ENCODE data around the gene MAT2A. TPM values are rescaled to one million over a fixed set of nuclear protein-coding genes. Genes with fewer than 3 reads are reported as not detected.

Gene MAT2A
- total RNA-seq, 1 donor, result 124 TPM

DNA sequence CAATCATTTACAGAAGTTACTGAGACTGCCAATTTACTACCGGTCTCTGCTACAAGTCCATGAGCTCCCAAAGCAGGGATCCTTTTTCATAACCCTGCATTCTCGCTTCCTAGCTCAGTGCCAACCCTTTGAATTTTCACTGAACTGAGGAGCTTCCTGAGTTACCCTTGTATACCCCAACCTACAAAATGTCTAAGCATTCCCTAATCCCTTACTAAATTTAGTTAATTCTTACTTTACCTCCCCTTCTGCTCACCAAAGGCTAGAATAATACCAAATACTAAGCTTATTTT, 9.6 kb downstream of the MAT2A start:
- DNase-seq (ENCODE audit: low read depth), result no peak
- no peak overlapping the region for H3K4me3 ChIP-seq (ENCODE audit: low read depth, low read length)
- TF ChIP-seq, protein P1, sequence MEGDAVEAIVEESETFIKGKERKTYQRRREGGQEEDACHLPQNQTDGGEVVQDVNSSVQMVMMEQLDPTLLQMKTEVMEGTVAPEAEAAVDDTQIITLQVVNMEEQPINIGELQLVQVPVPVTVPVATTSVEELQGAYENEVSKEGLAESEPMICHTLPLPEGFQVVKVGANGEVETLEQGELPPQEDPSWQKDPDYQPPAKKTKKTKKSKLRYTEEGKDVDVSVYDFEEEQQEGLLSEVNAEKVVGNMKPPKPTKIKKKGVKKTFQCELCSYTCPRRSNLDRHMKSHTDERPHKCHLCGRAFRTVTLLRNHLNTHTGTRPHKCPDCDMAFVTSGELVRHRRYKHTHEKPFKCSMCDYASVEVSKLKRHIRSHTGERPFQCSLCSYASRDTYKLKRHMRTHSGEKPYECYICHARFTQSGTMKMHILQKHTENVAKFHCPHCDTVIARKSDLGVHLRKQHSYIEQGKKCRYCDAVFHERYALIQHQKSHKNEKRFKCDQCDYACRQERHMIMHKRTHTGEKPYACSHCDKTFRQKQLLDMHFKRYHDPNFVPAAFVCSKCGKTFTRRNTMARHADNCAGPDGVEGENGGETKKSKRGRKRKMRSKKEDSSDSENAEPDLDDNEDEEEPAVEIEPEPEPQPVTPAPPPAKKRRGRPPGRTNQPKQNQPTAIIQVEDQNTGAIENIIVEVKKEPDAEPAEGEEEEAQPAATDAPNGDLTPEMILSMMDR (IDR thresholded peaks at IDR 0.05; ENCODE audit: insufficient read depth, low read depth, low read length), result no peak

GRCh38 chr2:85549095-85549494, 10.1 kb downstream of the MAT2A start:
- DNase-seq (ENCODE audit: low read depth), result peak; percentile 14
- no peak overlapping the region for H3K4me3 ChIP-seq (ENCODE audit: low read depth, low read length)
- TF ChIP-seq, protein P1 (IDR thresholded peaks at IDR 0.05; ENCODE audit: insufficient read depth, low read depth, low read length), result no peak

GRCh38 chr2:85549826-85550225, 10.9 kb downstream of the MAT2A start:
- H3K4me3 ChIP-seq (ENCODE audit: low read depth, low read length), result no peak overlapping the region
- peak; percentile 98 for DNase-seq (ENCODE audit: low read depth)
- TF ChIP-seq, protein P1 (IDR thresholded peaks at IDR 0.05; ENCODE audit: insufficient read depth, low read depth, low read length), result no peak

GRCh38 chr2:85550486-85550885, 11.5 kb downstream of the MAT2A start:
- H3K4me3 ChIP-seq (ENCODE audit: low read depth, low read length), result no peak overlapping the region
- no peak for DNase-seq (ENCODE audit: low read depth)

GRCh38 chr2:85551698-85552678, 13.0 kb downstream of the MAT2A start:
- no peak overlapping the region for H3K4me3 ChIP-seq (ENCODE audit: low read depth, low read length)
- peak; percentile 83 for DNase-seq (ENCODE audit: low read depth)
- TF ChIP-seq, protein P1 (IDR thresholded peaks at IDR 0.05; ENCODE audit: insufficient read depth, low read depth, low read length), result peak; percentile 89

More at GRCh38 chr2:85550486-85550885, 11.5 kb downstream of the MAT2A start:
- TF ChIP-seq, protein P1 (IDR thresholded peaks at IDR 0.05; ENCODE audit: insufficient read depth, low read depth, low read length), result no peak

GRCh38 chr2:85553184-85553583, 14.2 kb downstream of the MAT2A start:
- H3K4me3 ChIP-seq (ENCODE audit: low read depth, low read length), result no peak overlapping the region
- TF ChIP-seq, protein P1 (IDR thresholded peaks at IDR 0.05; ENCODE audit: insufficient read depth, low read depth, low read length), result no peak
- DNase-seq (ENCODE audit: low read depth), result no peak

Data from fibroblast of villous mesenchyme (primary cell).